Keratinocyte (primary cell): ENCODE data around the gene TWSG1. TPM values are rescaled to one million over a fixed set of nuclear protein-coding genes. Genes with fewer than 3 reads are reported as not detected.
A peak's percentile ranks its signal among the peaks of the same experiment; 100 is the strongest.

Source experiments
- DNase-seq: peaks from one replicate; pipeline ENCODE4 v3.0.0-alpha.2; 2011; ENCODE audit warnings: low read depth, missing footprints, low spot score
- FAIRE-seq: peaks from 2 replicates; lab custom pipeline; 2011; peaks lifted over from hg19 to GRCh38; lab: Jason Lieb, UNC
- H2AFZ ChIP-seq: 2 replicates; pipeline ENCODE4 v1.6.0; 2012; ENCODE audit warnings: low read length, control low read depth, inconsistent platforms; ENCODE audit not compliant: control insufficient read depth
- H3K27ac ChIP-seq: 2 replicates; pipeline ENCODE4 v1.5.1; 2011; ENCODE audit warnings: low read length; ENCODE audit not compliant: control insufficient read depth, insufficient read depth
- H3K27me3 ChIP-seq: 3 replicates; pipeline ENCODE4 v1.6.0; 2011; ENCODE audit warnings: low read length; ENCODE audit not compliant: control insufficient read depth, insufficient read depth; ENCODE audit errors: extremely low read depth
- H3K36me3 ChIP-seq, 2 experiments: 2 replicates in 1 of 2; 3 replicates in 1 of 2; pipeline ENCODE4 v1.5.1; 2011; ENCODE audit warnings: low read length in 2 of 2, mild to moderate bottlenecking in 1 of 2; ENCODE audit not compliant: control insufficient read depth in 2 of 2, insufficient read depth in 2 of 2; ENCODE audit errors: extremely low read depth in 1 of 2
- H3K4me1 ChIP-seq: 3 replicates; pipeline ENCODE4 v1.5.1; 2011; ENCODE audit warnings: low read length; ENCODE audit not compliant: control insufficient read depth, insufficient read depth; ENCODE audit errors: extremely low read depth
- H3K4me2 ChIP-seq: 3 replicates; pipeline ENCODE4 v1.6.0; 2011; ENCODE audit warnings: low read depth, low read length; ENCODE audit not compliant: control insufficient read depth, insufficient read depth; ENCODE audit errors: extremely low read depth
- H3K4me3 ChIP-seq, 3 experiments: fragments of 200-600 bp in 1 of 3; sonication (generic) in 1 of 3; 2 replicates in 2 of 3; 3 replicates in 1 of 3; pipeline ENCODE4 v1.5.1; 2011 to 2016; ENCODE audit warnings: low read length in 3 of 3, mild to moderate bottlenecking in 3 of 3, control low read depth in 2 of 3, inconsistent platforms in 1 of 3, low read depth in 1 of 3, mixed read lengths in 1 of 3, mixed run types in 1 of 3, moderate library complexity in 1 of 3; ENCODE audit not compliant: control insufficient read depth in 2 of 3, insufficient read depth in 2 of 3; ENCODE audit errors: extremely low read depth in 1 of 3
- H3K79me2 ChIP-seq: 2 replicates; pipeline ENCODE4 v1.6.0; 2012; ENCODE audit warnings: low read length; ENCODE audit not compliant: control insufficient read depth, insufficient read depth
- H3K9ac ChIP-seq: 3 replicates; pipeline ENCODE4 v1.6.0; 2011; ENCODE audit warnings: low read length; ENCODE audit not compliant: control insufficient read depth, insufficient read depth; ENCODE audit errors: extremely low read depth
- H3K9me1 ChIP-seq: 3 replicates; pipeline ENCODE4 v1.6.0; 2011; ENCODE audit warnings: low read length; ENCODE audit not compliant: control insufficient read depth, insufficient read depth; ENCODE audit errors: extremely low read depth
- H3K9me3 ChIP-seq: 2 replicates; pipeline ENCODE4 v1.5.1; 2012; ENCODE audit warnings: low read depth, low read length; ENCODE audit not compliant: control insufficient read depth
- H4K20me1 ChIP-seq: 3 replicates; pipeline ENCODE4 v1.6.0; 2011; ENCODE audit warnings: low read length; ENCODE audit not compliant: control insufficient read depth, insufficient read depth; ENCODE audit errors: extremely low read depth
- CTCF ChIP-seq, 3 experiments: IDR thresholded peaks in 1 of 3; conservative IDR thresholded peaks in 1 of 3; optimal IDR thresholded peaks in 1 of 3; 2 replicates in 2 of 3; 3 replicates in 1 of 3; pipeline versions ENCODE3 to v1.5.1; 2011; ENCODE audit warnings: low read length in 3 of 3, mild to moderate bottlenecking in 3 of 3, moderate library complexity in 2 of 3, control low read depth in 1 of 3, inconsistent platforms in 1 of 3; ENCODE audit not compliant: insufficient read depth in 2 of 3; ENCODE audit errors: extremely low read depth in 1 of 3
- EZH2 ChIP-seq: IDR thresholded peaks from one replicate; pipeline ENCODE4 v1.6.1; 2012; ENCODE audit warnings: inconsistent platforms, mild to moderate bottlenecking, low read length, moderate library complexity
- dilution Hi-C: fragments of 300-500 bp; cut with MboI; formaldehyde crosslinking; loops from one replicate; pipeline ENCODE4 v1.7.0; 2020; ENCODE audit warnings: low sequenced_read_pairs; ENCODE audit not compliant: extremely low pct_ligation_motif_present
- polyA plus RNA-seq, 5 experiments: library from polyadenylated mRNA; depleted of rRNA in 3 of 5; stranded (reverse) in 3 of 5; stranded (forward) in 1 of 5; unstranded in 1 of 5; fragments of >200 nt; gene quantifications; 1 replicate in 1 of 5; 2 replicates in 3 of 5; 3 replicates in 1 of 5; pipeline versions ENCODE4 v1.2.1 to v1.2.3, GENCODE V29; 2011 to 2012; ENCODE audit warnings: missing spikeins in 2 of 5, low read depth in 1 of 5, low replicate concordance in 1 of 5

TWSG1 gene
- polyA plus RNA-seq, 1 donor (not counting 4 experiments of a cell fraction or from before 2014, with no cell fraction given), result 46.9 TPM

- Histone ChIP-seq H3K79me2 (no peaks in the 10 kb centered on the region), H3K27ac (no peak overlapping the region), H3K27me3 (no peaks in the 10 kb centered on the region), H3K36me3 (no peaks in the 10 kb centered on the region), H3K9me1 (no peaks in the 10 kb centered on the region), H4K20me1 (no peaks in the 10 kb centered on the region), H3K4me3 (no peak overlapping the region), H3K9me3 (no peaks in the 10 kb centered on the region), H2AFZ (no peak overlapping the region), H3K4me2 (no peak overlapping the region), H3K9ac (no peak overlapping the region), H3K4me1 (no peaks in the 10 kb centered on the region)
- no peak for TF ChIP-seq EZH2
- no peak for TF ChIP-seq CTCF (optimal IDR thresholded peaks at IDR 0.05 in 1 of 3, IDR thresholded peaks at IDR 0.05 in 1 of 3, conservative IDR thresholded peaks at IDR 0.05 in 1 of 3; ENCODE audit: extremely low read depth in 1 of 3, insufficient read depth in 2 of 3, low read length in 3 of 3)
- dilution Hi-C loops, result no loop called here
- DNase-seq (no peak), FAIRE-seq (no peak)
These were observed 55.1 kb downstream of the TWSG1 start for GRCh38 chr18:9389706-9390105.

GRCh38 chr18:9392726-9393125 lies 58.2 kb downstream of the TWSG1 start:
- TF ChIP-seq CTCF (optimal IDR thresholded peaks at IDR 0.05 in 1 of 3, IDR thresholded peaks at IDR 0.05 in 1 of 3, conservative IDR thresholded peaks at IDR 0.05 in 1 of 3; ENCODE audit: extremely low read depth in 1 of 3, insufficient read depth in 2 of 3, low read length in 3 of 3), result peak in 2 of 3 experiments; percentile 14 to 34
- TF ChIP-seq EZH2, result no peak
- Histone ChIP-seq H3K36me3 (peaks cover 0 to 1% of the 10 kb centered on the region in 2 experiments), H3K79me2 (no peaks in the 10 kb centered on the region), H2AFZ (no peak overlapping the region), H3K9me1 (no peaks in the 10 kb centered on the region), H3K4me3 (no peak overlapping the region), H3K27ac (no peak overlapping the region), H3K4me1 (no peaks in the 10 kb centered on the region), H4K20me1 (no peaks in the 10 kb centered on the region), H3K4me2 (no peak overlapping the region), H3K9ac (no peak overlapping the region), H3K27me3 (no peaks in the 10 kb centered on the region), H3K9me3 (no peaks in the 10 kb centered on the region)
- FAIRE-seq (no peak), DNase-seq (no peak)
- dilution Hi-C loops, result no loop called here
